Peyer's patch (tissue), 4 donors: Measurements from ENCODE around the gene MYRIP.

Source experiments
- CTCF ChIP-seq, 6 experiments: fragments of 450-650 bp in 4 of 6; fragments of 200-600 bp in 2 of 6; sonication (generic) in 1 of 6; IDR thresholded peaks; one replicate each; pipeline ENCODE4 v1.5.1; 2017 to 2019; ENCODE audit warnings: antibody characterized with exemption in 6 of 6, mild to moderate bottlenecking in 3 of 6, moderate library complexity in 1 of 6
- POLR2A ChIP-seq, 2 donors: fragments of 450-650 bp; IDR thresholded peaks; one replicate each; pipeline ENCODE4 v1.5.1; 2017; ENCODE audit warnings: antibody characterized with exemption in 2 of 2, mild to moderate bottlenecking in 2 of 2, moderate library complexity in 2 of 2

GRCh38 chr3:40192628-40193027, 383.2 kb downstream of the MYRIP start:
- TF ChIP-seq CTCF (IDR thresholded peaks at IDR 0.05) (no peak), POLR2A (IDR thresholded peaks at IDR 0.05) (no peak)
